ENCODE data around the gene MAP2K7.
A peak's percentile ranks its signal among the peaks of the same experiment; 100 is the strongest.
"Not testable (repeated sequence)": the region's sequence is repeated elsewhere in the genome, so short reads cannot be mapped to it uniquely, and the experiment has no call there.

The MAP2K7 gene

GRCh38 chr19:7903244-7904073 is at the start of gene MAP2K7:
MAP2K7 (plus strand) TSS chr19:7903877; CDS start chr19:7903945, 68 bp downstream.
- H3K27me3 ChIP-seq (ENCODE audit: control insufficient read depth in 1 of 2, insufficient read depth in 2 of 2, low read length in 2 of 2): no peaks in the 10 kb centered on the region
- H3K36me3 ChIP-seq (ENCODE audit: control insufficient read depth in 1 of 2, insufficient read depth in 2 of 2, low read length in 2 of 2): peaks cover 0 to 5% of the 10 kb centered on the region in 2 donors
- no peaks in the 10 kb centered on the region for H3K9me3 ChIP-seq (ENCODE audit: control insufficient read depth in 1 of 2, low read length in 2 of 2)
- peak within 1 kb of the TSS; percentile 71 for H3K27ac ChIP-seq (ENCODE audit: low read depth, low read length)
- peak within 1 kb of the TSS; percentile 93 to 97 for H3K9ac ChIP-seq (ENCODE audit: low read depth in 1 of 2, low read length in 2 of 2)
- peaks cover 14 to 22% of the 10 kb centered on the region in 2 donors for H3K4me1 ChIP-seq (ENCODE audit: control insufficient read depth in 1 of 2, insufficient read depth in 2 of 2, low read length in 2 of 2)
- peak within 1 kb of the TSS; percentile 83 to 93 for H3K4me3 ChIP-seq (ENCODE audit: low read depth in 1 of 2, low read length in 2 of 2)

GRCh38 chr19:7855426-7856108 is 48.1 kb upstream of the MAP2K7 start:
- Histone ChIP-seq H3K9ac (ENCODE audit: low read depth in 1 of 2, low read length in 2 of 2) (no peak overlapping the region), H3K27me3 (ENCODE audit: control insufficient read depth in 1 of 2, insufficient read depth in 2 of 2, low read length in 2 of 2) (peaks cover 0 to 1% of the 10 kb centered on the region in 2 donors), H3K9me3 (ENCODE audit: control insufficient read depth in 1 of 2, low read length in 2 of 2) (no peaks in the 10 kb centered on the region), H3K36me3 (ENCODE audit: control insufficient read depth in 1 of 2, insufficient read depth in 2 of 2, low read length in 2 of 2) (no peaks in the 10 kb centered on the region), H3K27ac (ENCODE audit: low read depth, low read length) (no peak overlapping the region), H3K4me3 (ENCODE audit: low read depth in 1 of 2, low read length in 2 of 2) (no peak overlapping the region), H3K4me1 (ENCODE audit: control insufficient read depth in 1 of 2, insufficient read depth in 2 of 2, low read length in 2 of 2) (peaks cover 9 to 14% of the 10 kb centered on the region in 2 donors)

GRCh38 chr19:7856109-7856591 is 47.5 kb upstream of the MAP2K7 start:
- H3K27me3 ChIP-seq (ENCODE audit: control insufficient read depth in 1 of 2, insufficient read depth in 2 of 2, low read length in 2 of 2): peaks cover 4 to 7% of the 10 kb centered on the region in 2 donors
- H3K4me1 ChIP-seq (ENCODE audit: control insufficient read depth in 1 of 2, insufficient read depth in 2 of 2, low read length in 2 of 2): peaks cover 10 to 15% of the 10 kb centered on the region in 2 donors
- no peaks in the 10 kb centered on the region for H3K36me3 ChIP-seq (ENCODE audit: control insufficient read depth in 1 of 2, insufficient read depth in 2 of 2, low read length in 2 of 2)
- no peak overlapping the region for H3K4me3 ChIP-seq (ENCODE audit: low read depth in 1 of 2, low read length in 2 of 2)
- no peak overlapping the region for H3K9ac ChIP-seq (ENCODE audit: low read depth in 1 of 2, low read length in 2 of 2)
- H3K27ac ChIP-seq (ENCODE audit: low read depth, low read length): no peak overlapping the region
- no peaks in the 10 kb centered on the region for H3K9me3 ChIP-seq (ENCODE audit: control insufficient read depth in 1 of 2, low read length in 2 of 2)

- Histone ChIP-seq H3K27ac (ENCODE audit: low read depth, low read length) (no peak overlapping the region), H3K36me3 (ENCODE audit: control insufficient read depth in 1 of 2, insufficient read depth in 2 of 2, low read length in 2 of 2) (no peaks in the 10 kb centered on the region), H3K9ac (ENCODE audit: low read depth in 1 of 2, low read length in 2 of 2) (no peak overlapping the region), H3K4me3 (ENCODE audit: low read depth in 1 of 2, low read length in 2 of 2) (no peak overlapping the region), H3K4me1 (ENCODE audit: control insufficient read depth in 1 of 2, insufficient read depth in 2 of 2, low read length in 2 of 2) (peaks cover 18 to 23% of the 10 kb centered on the region in 2 donors), H3K9me3 (ENCODE audit: control insufficient read depth in 1 of 2, low read length in 2 of 2) (no peaks in the 10 kb centered on the region), H3K27me3 (ENCODE audit: control insufficient read depth in 1 of 2, insufficient read depth in 2 of 2, low read length in 2 of 2) (peaks cover 11 to 15% of the 10 kb centered on the region in 2 donors)
Observed at GRCh38 chr19:7856679-7857663, 46.7 kb upstream of the MAP2K7 start.

GRCh38 chr19:7857727-7858108 is 46.0 kb upstream of the MAP2K7 start:
- no peak overlapping the region for H3K4me3 ChIP-seq (ENCODE audit: low read depth in 1 of 2, low read length in 2 of 2)
- peaks cover 22 to 26% of the 10 kb centered on the region in 2 donors for H3K4me1 ChIP-seq (ENCODE audit: control insufficient read depth in 1 of 2, insufficient read depth in 2 of 2, low read length in 2 of 2)
- H3K9me3 ChIP-seq (ENCODE audit: control insufficient read depth in 1 of 2, low read length in 2 of 2): no peaks in the 10 kb centered on the region
- H3K27me3 ChIP-seq (ENCODE audit: control insufficient read depth in 1 of 2, insufficient read depth in 2 of 2, low read length in 2 of 2): peaks cover 13 to 15% of the 10 kb centered on the region in 2 donors
- no peak overlapping the region for H3K9ac ChIP-seq (ENCODE audit: low read depth in 1 of 2, low read length in 2 of 2)
- no peak overlapping the region for H3K27ac ChIP-seq (ENCODE audit: low read depth, low read length)
- no peaks in the 10 kb centered on the region for H3K36me3 ChIP-seq (ENCODE audit: control insufficient read depth in 1 of 2, insufficient read depth in 2 of 2, low read length in 2 of 2)

GRCh38 chr19:7858109-7858770 is 45.4 kb upstream of the MAP2K7 start:
- no peak overlapping the region for H3K4me3 ChIP-seq (ENCODE audit: low read depth in 1 of 2, low read length in 2 of 2)
- no peak overlapping the region for H3K27ac ChIP-seq (ENCODE audit: low read depth, low read length)
- no peaks in the 10 kb centered on the region for H3K36me3 ChIP-seq (ENCODE audit: control insufficient read depth in 1 of 2, insufficient read depth in 2 of 2, low read length in 2 of 2)
- H3K9ac ChIP-seq (ENCODE audit: low read depth in 1 of 2, low read length in 2 of 2): no peak overlapping the region
- peaks cover 15 to 16% of the 10 kb centered on the region in 2 donors for H3K27me3 ChIP-seq (ENCODE audit: control insufficient read depth in 1 of 2, insufficient read depth in 2 of 2, low read length in 2 of 2)
- H3K9me3 ChIP-seq (ENCODE audit: control insufficient read depth in 1 of 2, low read length in 2 of 2): no peaks in the 10 kb centered on the region
- peaks cover 22 to 23% of the 10 kb centered on the region in 2 donors for H3K4me1 ChIP-seq (ENCODE audit: control insufficient read depth in 1 of 2, insufficient read depth in 2 of 2, low read length in 2 of 2)

GRCh38 chr19:7859087-7859486 is 44.6 kb upstream of the MAP2K7 start:
- not testable (repeated sequence) for H3K27ac ChIP-seq (ENCODE audit: low read depth, low read length); H3K4me3 ChIP-seq (ENCODE audit: low read depth in 1 of 2, low read length in 2 of 2); H3K9me3 ChIP-seq (ENCODE audit: control insufficient read depth in 1 of 2, low read length in 2 of 2); H3K9ac ChIP-seq (ENCODE audit: low read depth in 1 of 2, low read length in 2 of 2); H3K36me3 ChIP-seq (ENCODE audit: control insufficient read depth in 1 of 2, insufficient read depth in 2 of 2, low read length in 2 of 2)
- Histone ChIP-seq H3K27me3 (ENCODE audit: control insufficient read depth in 1 of 2, insufficient read depth in 2 of 2, low read length in 2 of 2) (peaks cover 21 to 23% of the 10 kb centered on the region in 2 donors), H3K4me1 (ENCODE audit: control insufficient read depth in 1 of 2, insufficient read depth in 2 of 2, low read length in 2 of 2) (peaks cover 16 to 19% of the 10 kb centered on the region in 2 donors)

GRCh38 chr19:7859831-7860713 is 43.6 kb upstream of the MAP2K7 start:
- Histone ChIP-seq H3K4me3 (ENCODE audit: low read depth in 1 of 2, low read length in 2 of 2) (no peak overlapping the region), H3K36me3 (ENCODE audit: control insufficient read depth in 1 of 2, insufficient read depth in 2 of 2, low read length in 2 of 2) (no peaks in the 10 kb centered on the region), H3K9ac (ENCODE audit: low read depth in 1 of 2, low read length in 2 of 2) (no peak overlapping the region), H3K9me3 (ENCODE audit: control insufficient read depth in 1 of 2, low read length in 2 of 2) (no peaks in the 10 kb centered on the region), H3K4me1 (ENCODE audit: control insufficient read depth in 1 of 2, insufficient read depth in 2 of 2, low read length in 2 of 2) (peaks cover 16 to 19% of the 10 kb centered on the region in 2 donors), H3K27ac (ENCODE audit: low read depth, low read length) (no peak overlapping the region), H3K27me3 (ENCODE audit: control insufficient read depth in 1 of 2, insufficient read depth in 2 of 2, low read length in 2 of 2) (peaks cover 30 to 31% of the 10 kb centered on the region in 2 donors)

Data from duodenal mucosa (tissue), 2 donors.